T-cell (primary cell): ENCODE data around the gene CD300LB. TPM values are rescaled to one million over a fixed set of nuclear protein-coding genes. Genes with fewer than 3 reads are reported as not detected.

ENCODE experiments used
- ATAC-seq, 4 experiments: fragments of 200-7000 bp in 3 of 4; fragments of 150-1000 bp in 1 of 4; cut with Tn5 transposase; replicated peaks in 1 of 4; 1 replicate in 3 of 4; 2 replicates in 1 of 4; pipeline ENCODE4 v1.10.0; 2021; ENCODE audit warnings: moderate library complexity in 3 of 4, mild to moderate bottlenecking in 2 of 4, moderate number of reproducible peaks in 1 of 4
- CTCF ChIA-PET, 2 donors: fragments of 300-600 bp; sonication (Branson Sonifier 250); formaldehyde crosslinking; loops; one replicate each; lab custom pipeline; 2022; ENCODE audit warnings: antibody characterized with exemption in 2 of 2; lab: Charles Lee
- POLR2A ChIA-PET, 2 donors: fragments of 300-600 bp; sonication (Branson Sonifier 250); formaldehyde crosslinking; loops; one replicate each; lab custom pipeline; 2022; ENCODE audit warnings: antibody characterized with exemption in 2 of 2; lab: Charles Lee
- DNase-seq, 35 experiments: peaks; one replicate each; pipeline versions ENCODE4 v3.0.0 to v3.0.0-alpha.2; 2013 to 2023
- H3K27ac ChIP-seq: one replicate; pipeline ENCODE4 v1.5.1; 2013; ENCODE audit warnings: low read length
- H3K27me3 ChIP-seq, 2 experiments: replicated peaks in 1 of 2; 1 replicate in 1 of 2; 2 replicates in 1 of 2; pipeline versions ENCODE4 v1.6.1 to v1.7.0; 2013; ENCODE audit warnings: low read length in 1 of 2, mixed read lengths in 1 of 2; ENCODE audit not compliant: control insufficient read depth in 2 of 2, insufficient read depth in 2 of 2; ENCODE audit errors: extremely low read depth in 1 of 2
- H3K36me3 ChIP-seq, 2 donors: 1 replicate in 1 of 2; 2 replicates in 1 of 2; pipeline versions ENCODE4 v1.6.1 to v1.7.0; 2013; ENCODE audit warnings: low read length in 1 of 2; ENCODE audit not compliant: control insufficient read depth in 2 of 2, insufficient read depth in 1 of 2; ENCODE audit errors: extremely low read depth in 1 of 2
- H3K4me1 ChIP-seq, 2 experiments: 1 replicate in 1 of 2; 2 replicates in 1 of 2; pipeline versions ENCODE4 v1.6.1 to v1.7.0; 2013; ENCODE audit warnings: low read length in 2 of 2, mixed read lengths in 1 of 2; ENCODE audit not compliant: insufficient read depth in 2 of 2, control insufficient read depth in 1 of 2; ENCODE audit errors: extremely low read depth in 1 of 2
- H3K4me3 ChIP-seq, 2 donors: 1 replicate in 1 of 2; 2 replicates in 1 of 2; pipeline versions ENCODE4 v1.5.1 to v1.7.0; 2013; ENCODE audit warnings: mild to moderate bottlenecking in 2 of 2, low read length in 1 of 2, moderate library complexity in 1 of 2; ENCODE audit not compliant: control insufficient read depth in 1 of 2; ENCODE audit errors: extremely low read depth in 1 of 2
- H3K9me3 ChIP-seq: 2 replicates; pipeline ENCODE4 v1.7.0; 2013
- H3K27ac Mint-ChIP-seq, 2 donors: one replicate each; pipeline ENCODE4 v1.8.0; 2020 to 2021; ENCODE audit warnings: mild to moderate bottlenecking in 2 of 2, mixed read lengths in 2 of 2
- H3K27me3 Mint-ChIP-seq, 2 donors: one replicate each; pipeline ENCODE4 v1.8.0; 2021 to 2022; ENCODE audit warnings: mixed read lengths in 2 of 2
- H3K36me3 Mint-ChIP-seq: one replicate; pipeline ENCODE4 v1.8.0; 2021; ENCODE audit warnings: mixed read lengths
- H3K4me1 Mint-ChIP-seq, 3 donors: one replicate each; pipeline ENCODE4 v1.8.0; 2020 to 2022; ENCODE audit warnings: mixed read lengths in 3 of 3, mild to moderate bottlenecking in 1 of 3
- H3K4me3 Mint-ChIP-seq, 3 donors: one replicate each; pipeline ENCODE4 v1.8.0; 2020 to 2022; ENCODE audit warnings: mild to moderate bottlenecking in 3 of 3, mixed read lengths in 3 of 3, moderate library complexity in 3 of 3
- H3K9me3 Mint-ChIP-seq, 3 donors: one replicate each; pipeline ENCODE4 v1.8.0; 2020 to 2022; ENCODE audit warnings: mixed read lengths in 3 of 3
- WGBS: methylation state at CpG from one replicate; pipeline ENCODE4 v1.1.5; 2013; ENCODE audit warnings: missing lambda C conversion rate; ENCODE audit not compliant: insufficient coverage; 5-methylcytosine and 5-hydroxymethylcytosine counted together
- total RNA-seq, 35 experiments: library from RNA in 6 of 35; stranded (reverse) in 6 of 35; fragments of 120-200 nt in 1 of 35; gene quantifications; one replicate each; pipeline versions ENCODE4 v1.2.1 to v1.2.4 and lab custom pipeline; 2013 to 2026

CD300LB gene
- total RNA-seq, 5 donors from 2014 or later (not counting 1 experiment from before 2014, with no cell fraction given), result not detected

GRCh38 chr17:74529243-74529642 lies 2.0 kb downstream of the CD300LB start:
- no peak for DNase-seq
- Mint-ChIP-seq H3K4me3 (no peak overlapping the region), H3K27me3 (peaks cover 33 to 37% of the 10 kb centered on the region in 2 donors), H3K36me3 (no peaks in the 10 kb centered on the region), H3K4me1 (peaks cover 4 to 14% (median 6%) of the 10 kb centered on the region in 3 donors), H3K9me3 (no peaks in the 10 kb centered on the region), H3K27ac (no peak overlapping the region)
- CTCF ChIA-PET, result no interaction called here
- no peaks in the 10 kb centered on the region for H3K36me3 ChIP-seq
- no peak for ATAC-seq
- WGBS, result no CpG with 5 or more reads among the region's 5 CpGs
- no peak overlapping the region for H3K27ac ChIP-seq
- no peak overlapping the region for H3K4me3 ChIP-seq
- peaks cover 0 to 65% of the 10 kb centered on the region in 2 experiments for H3K27me3 ChIP-seq
- peaks cover 0 to 4% of the 10 kb centered on the region in 2 experiments for H3K4me1 ChIP-seq
- no peaks in the 10 kb centered on the region for H3K9me3 ChIP-seq
- POLR2A ChIA-PET, result no interaction called here

- Mint-ChIP-seq H3K36me3 (no peaks in the 10 kb centered on the region), H3K4me1 (peaks cover 4 to 14% (median 6%) of the 10 kb centered on the region in 3 donors), H3K9me3 (no peaks in the 10 kb centered on the region), H3K27me3 (peaks cover 35 to 38% of the 10 kb centered on the region in 2 donors), H3K4me3 (no peak overlapping the region), H3K27ac (no peak overlapping the region)
- H3K4me1 ChIP-seq, result peaks cover 0 to 4% of the 10 kb centered on the region in 2 experiments
- ChIA-PET POLR2A (no interaction called here), CTCF (no interaction called here)
- peak in 2 of 35 experiments; percentile 6 to 41 for DNase-seq
- ATAC-seq, result no peak
- no peak overlapping the region for H3K4me3 ChIP-seq
- no peak overlapping the region for H3K27ac ChIP-seq
- WGBS, result 82% methylated on average over 4 of the region's 8 CpGs
- H3K9me3 ChIP-seq, result no peaks in the 10 kb centered on the region
- H3K27me3 ChIP-seq, result peaks cover 0 to 64% of the 10 kb centered on the region in 2 experiments
- no peaks in the 10 kb centered on the region for H3K36me3 ChIP-seq
These were observed 2.6 kb downstream of the CD300LB start for GRCh38 chr17:74528491-74529199.

- ChIA-PET CTCF (no interaction called here), POLR2A (no interaction called here)
- Mint-ChIP-seq H3K4me1 (peaks cover 0 to 7% (median 3%) of the 10 kb centered on the region in 3 donors), H3K27ac (no peak overlapping the region), H3K36me3 (no peaks in the 10 kb centered on the region), H3K9me3 (peaks cover 0 to 3% (median 0%) of the 10 kb centered on the region in 3 donors), H3K27me3 (peaks cover 36 to 38% of the 10 kb centered on the region in 2 donors), H3K4me3 (no peak overlapping the region)
- Histone ChIP-seq H3K36me3 (no peaks in the 10 kb centered on the region), H3K4me1 (peaks cover 0 to 4% of the 10 kb centered on the region in 2 experiments), H3K27ac (no peak overlapping the region), H3K27me3 (peaks cover 0 to 68% of the 10 kb centered on the region in 2 experiments), H3K4me3 (no peak overlapping the region), H3K9me3 (no peaks in the 10 kb centered on the region)
- ATAC-seq (no peak), DNase-seq (no peak)
- 79% methylated on average over 2 of the region's 8 CpGs for WGBS
These were observed 3.5 kb downstream of the CD300LB start for GRCh38 chr17:74527756-74528155.

GRCh38 chr17:74527081-74527480 lies 4.2 kb downstream of the CD300LB start:
- peaks cover 0 to 3% (median 0%) of the 10 kb centered on the region in 3 donors for H3K9me3 Mint-ChIP-seq
- no peaks in the 10 kb centered on the region for H3K9me3 ChIP-seq
- no peaks in the 10 kb centered on the region for H3K36me3 ChIP-seq
- ATAC-seq (no peak), DNase-seq (no peak)
- POLR2A ChIA-PET, result no interaction called here
- H3K27ac Mint-ChIP-seq, result no peak overlapping the region
- H3K4me3 Mint-ChIP-seq, result no peak overlapping the region
- H3K27ac ChIP-seq, result no peak overlapping the region
- peaks cover 0 to 68% of the 10 kb centered on the region in 2 experiments for H3K27me3 ChIP-seq
- CTCF ChIA-PET, result no interaction called here
- H3K36me3 Mint-ChIP-seq, result no peaks in the 10 kb centered on the region
- peaks cover 0 to under 1% (median 0%) of the 10 kb centered on the region in 3 donors for H3K4me1 Mint-ChIP-seq
- peaks cover 37% of the 10 kb centered on the region in 2 donors for H3K27me3 Mint-ChIP-seq
- peaks cover 0 to 2% of the 10 kb centered on the region in 2 experiments for H3K4me1 ChIP-seq
- no peak overlapping the region for H3K4me3 ChIP-seq
- 94% methylated on average over 4 of the region's 5 CpGs for WGBS

GRCh38 chr17:74526681-74527080 lies 4.6 kb downstream of the CD300LB start:
- Histone ChIP-seq H3K4me3 (no peak overlapping the region), H3K9me3 (no peaks in the 10 kb centered on the region), H3K27me3 (peaks cover 0 to 68% of the 10 kb centered on the region in 2 experiments), H3K4me1 (peaks cover 0 to 4% of the 10 kb centered on the region in 2 experiments), H3K27ac (no peak overlapping the region), H3K36me3 (no peaks in the 10 kb centered on the region)
- Mint-ChIP-seq H3K27me3 (peaks cover 36 to 37% of the 10 kb centered on the region in 2 donors), H3K27ac (no peak overlapping the region), H3K4me1 (peaks cover 0 to 2% (median 0%) of the 10 kb centered on the region in 3 donors), H3K9me3 (peaks cover 0 to 3% (median 0%) of the 10 kb centered on the region in 3 donors), H3K4me3 (no peak overlapping the region), H3K36me3 (no peaks in the 10 kb centered on the region)
- WGBS, result 93% methylated on average over 2 of the region's 3 CpGs
- ChIA-PET POLR2A (no interaction called here), CTCF (no interaction called here)
- ATAC-seq (no peak), DNase-seq (no peak)

GRCh38 chr17:74525781-74526288 lies 5.4 kb downstream of the CD300LB start:
- H3K9me3 Mint-ChIP-seq, result peaks cover 0 to 3% (median 0%) of the 10 kb centered on the region in 3 donors
- H3K36me3 Mint-ChIP-seq, result no peaks in the 10 kb centered on the region
- ATAC-seq, result no peak
- H3K36me3 ChIP-seq, result no peaks in the 10 kb centered on the region
- 91% methylated on average over 13 of the region's 14 CpGs for WGBS
- peaks cover 0 to 8% (median 0%) of the 10 kb centered on the region in 3 donors for H3K4me1 Mint-ChIP-seq
- no peaks in the 10 kb centered on the region for H3K9me3 ChIP-seq
- H3K4me1 ChIP-seq, result peaks cover 0 to 10% of the 10 kb centered on the region in 2 experiments
- no peak overlapping the region for H3K4me3 ChIP-seq
- no peak overlapping the region for H3K27ac ChIP-seq
- no peak overlapping the region for H3K27ac Mint-ChIP-seq
- DNase-seq, result no peak
- peaks cover 39 to 45% of the 10 kb centered on the region in 2 donors for H3K27me3 Mint-ChIP-seq
- peaks cover 0 to 70% of the 10 kb centered on the region in 2 experiments for H3K27me3 ChIP-seq
- H3K4me3 Mint-ChIP-seq, result no peak overlapping the region
- ChIA-PET POLR2A (no interaction called here), CTCF (no interaction called here)
